GM18526 (cell line): ENCODE measurements around the gene CRMP1.

Experiments
- POLR2A ChIP-seq: IDR thresholded peaks from 3 replicates; pipeline ENCODE4 v1.6.1; 2011; ENCODE audit not compliant: insufficient read length; ENCODE audit errors: extremely low read depth

The CRMP1 gene

DNA sequence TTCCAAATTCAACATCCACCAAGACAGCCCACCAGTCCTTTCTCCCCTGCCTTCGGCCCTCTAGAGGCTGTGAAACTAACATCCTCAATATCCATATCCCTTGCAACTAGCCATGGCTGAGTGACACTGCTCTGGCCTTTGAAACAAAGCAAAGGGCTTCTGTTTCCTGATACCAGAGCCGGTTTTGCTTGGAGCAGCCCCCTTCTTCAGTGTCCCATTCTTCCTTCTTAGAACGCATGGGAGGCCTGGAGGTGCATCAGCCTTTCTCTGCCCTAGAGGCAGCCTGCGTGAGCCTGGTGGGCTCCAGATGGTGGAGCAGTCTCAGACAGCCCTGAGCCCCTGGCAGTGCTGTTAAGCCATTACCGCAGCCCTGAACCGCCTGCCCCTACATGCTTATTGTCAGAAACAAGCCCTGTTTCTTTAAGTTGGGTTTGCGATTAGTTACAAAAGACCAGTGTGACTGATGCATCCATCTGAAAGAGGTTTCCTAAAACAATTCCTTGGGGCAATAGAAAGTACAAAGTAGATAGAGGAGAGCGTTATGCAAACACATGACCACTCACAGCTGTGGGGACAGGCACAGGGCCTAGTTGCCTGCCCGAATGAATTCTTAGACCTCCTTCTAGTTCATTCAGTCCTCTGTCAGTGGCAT is 107.8 kb downstream of the CRMP1 start:
- no peak for TF ChIP-seq POLR2A

DNA sequence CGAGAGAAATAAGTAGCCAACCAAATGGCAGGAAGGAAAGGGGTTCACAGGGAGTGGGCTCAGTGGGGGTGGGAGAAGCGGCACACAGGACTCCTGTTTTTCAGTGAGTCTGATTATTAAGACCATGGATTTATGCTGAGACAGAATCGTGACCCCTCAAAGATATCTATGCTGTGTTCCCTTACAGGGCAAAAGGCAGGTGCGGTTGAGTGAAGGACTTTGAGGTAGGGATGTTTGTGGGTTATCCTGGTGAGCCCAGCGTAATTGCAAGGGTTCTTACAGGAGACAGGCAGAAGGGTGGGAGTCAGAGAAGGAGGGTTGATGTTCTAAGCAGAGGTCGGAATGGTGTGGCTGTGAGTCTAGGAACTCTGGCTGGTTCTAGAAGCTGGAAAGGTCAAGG is 108.9 kb downstream of the CRMP1 start:
- no peak for TF ChIP-seq POLR2A

DNA sequence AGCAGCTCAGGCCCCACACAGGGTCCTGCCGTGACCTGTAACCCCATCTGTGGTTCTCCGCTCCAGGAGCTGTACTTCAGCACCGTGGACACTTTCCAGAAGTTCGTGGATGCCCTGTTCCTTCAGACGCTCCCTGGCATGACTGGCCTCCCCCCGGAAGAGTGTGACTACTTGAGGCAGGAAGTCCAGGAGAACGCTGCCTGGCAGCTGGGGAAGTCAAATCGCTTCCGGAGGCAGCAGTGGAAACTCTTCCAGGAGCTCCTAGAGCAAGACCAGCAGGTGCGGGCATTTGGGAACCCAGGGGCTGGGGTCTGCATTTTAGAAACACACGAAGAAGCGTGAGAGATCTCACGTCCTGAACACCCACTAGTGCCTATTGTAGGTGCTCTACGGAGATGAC is 109.4 kb downstream of the CRMP1 start:
- no peak for TF ChIP-seq POLR2A

GRCh38 chr4:5782829-5783476 is 109.9 kb downstream of the CRMP1 start:
- no peak for TF ChIP-seq POLR2A

DNA sequence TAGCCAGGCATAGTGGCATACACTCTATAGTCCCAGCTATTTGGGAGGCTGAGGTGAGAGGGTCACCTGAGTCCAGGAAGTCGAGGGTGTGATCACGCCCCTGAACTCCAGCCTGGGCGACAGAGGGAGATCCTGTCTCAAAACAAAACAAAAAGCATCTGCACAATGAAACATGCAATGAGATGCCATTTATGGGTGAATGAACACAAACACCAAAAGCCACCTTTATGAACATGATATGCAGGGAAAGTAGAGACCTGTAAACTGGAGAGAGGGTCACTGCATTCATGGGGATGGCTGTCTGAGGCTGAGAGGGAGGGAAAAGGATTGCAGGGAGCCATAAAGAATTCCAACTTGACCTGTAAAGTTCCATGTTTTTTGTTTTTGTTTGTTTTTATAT is 111.2 kb downstream of the CRMP1 start:
- no peak for TF ChIP-seq POLR2A

DNA sequence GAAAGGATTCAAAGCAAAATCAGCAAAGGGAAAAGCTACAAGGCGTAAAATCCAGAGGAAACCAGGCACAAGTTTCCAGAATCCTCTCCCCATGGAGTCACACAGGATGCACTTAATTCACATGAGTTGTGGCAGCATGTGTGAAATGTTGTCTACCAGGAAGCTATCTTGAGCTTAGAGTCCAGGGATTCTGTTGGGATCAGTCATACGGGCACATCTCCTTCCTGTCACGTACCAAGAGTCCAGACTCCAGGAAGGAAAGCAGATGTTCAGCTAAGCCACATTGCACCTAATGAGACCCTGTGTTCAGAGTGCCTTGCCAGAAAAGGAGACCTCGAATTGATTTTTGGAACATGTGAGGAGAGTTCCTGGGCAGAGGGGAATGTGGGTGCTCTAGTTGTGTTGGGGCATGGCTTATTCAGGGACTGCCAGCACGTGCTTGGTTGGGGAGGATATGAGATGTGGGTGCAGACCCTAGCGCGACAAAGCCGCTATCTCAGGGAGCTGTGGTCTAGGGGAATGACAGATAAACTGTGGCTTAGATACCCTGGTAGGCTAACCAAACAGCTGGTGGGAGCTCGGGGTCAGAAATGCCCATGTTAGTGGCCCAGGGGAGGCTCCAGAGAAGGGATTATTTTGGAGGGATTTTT is 111.9 kb downstream of the CRMP1 start:
- TF ChIP-seq POLR2A: no peak

DNA sequence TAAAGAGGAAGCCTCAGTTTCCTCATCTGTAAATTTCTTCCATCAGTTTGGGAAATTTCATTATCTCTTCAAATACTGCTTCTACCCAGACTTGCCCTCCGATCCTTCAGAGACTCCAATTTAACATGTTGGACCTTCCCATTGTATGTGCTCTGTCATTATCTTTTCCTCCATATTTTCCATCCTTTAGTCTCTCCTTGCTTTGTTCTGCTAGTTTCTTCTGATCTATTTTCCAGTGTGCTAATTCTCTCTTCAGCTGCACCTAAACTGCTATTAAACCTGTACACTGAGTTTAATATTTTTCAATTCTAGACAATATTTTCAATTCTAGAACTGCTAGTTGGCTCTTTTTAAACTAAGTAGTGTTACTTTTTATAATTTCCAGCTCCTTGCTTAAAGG is 116.4 kb downstream of the CRMP1 start:
- no peak for TF ChIP-seq POLR2A

- TF ChIP-seq POLR2A: no peak
Observed at GRCh38 chr4:5774416-5775036, 118.4 kb downstream of the CRMP1 start.

DNA sequence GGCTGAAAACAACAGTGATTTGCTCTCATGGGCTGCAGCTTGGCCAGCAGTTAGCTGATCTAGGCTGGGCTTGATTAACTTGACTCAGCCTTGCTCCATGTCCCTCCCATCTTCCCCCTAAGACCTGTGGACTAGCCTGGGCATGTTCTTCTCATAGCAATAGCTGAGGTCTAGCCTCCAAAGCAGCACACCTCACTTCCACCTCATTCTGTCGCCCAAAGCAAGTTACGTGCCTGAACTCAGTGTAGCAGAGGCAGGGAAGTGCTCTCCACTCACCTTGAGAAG is 119.7 kb downstream of the CRMP1 start:
- TF ChIP-seq POLR2A: no peak

DNA sequence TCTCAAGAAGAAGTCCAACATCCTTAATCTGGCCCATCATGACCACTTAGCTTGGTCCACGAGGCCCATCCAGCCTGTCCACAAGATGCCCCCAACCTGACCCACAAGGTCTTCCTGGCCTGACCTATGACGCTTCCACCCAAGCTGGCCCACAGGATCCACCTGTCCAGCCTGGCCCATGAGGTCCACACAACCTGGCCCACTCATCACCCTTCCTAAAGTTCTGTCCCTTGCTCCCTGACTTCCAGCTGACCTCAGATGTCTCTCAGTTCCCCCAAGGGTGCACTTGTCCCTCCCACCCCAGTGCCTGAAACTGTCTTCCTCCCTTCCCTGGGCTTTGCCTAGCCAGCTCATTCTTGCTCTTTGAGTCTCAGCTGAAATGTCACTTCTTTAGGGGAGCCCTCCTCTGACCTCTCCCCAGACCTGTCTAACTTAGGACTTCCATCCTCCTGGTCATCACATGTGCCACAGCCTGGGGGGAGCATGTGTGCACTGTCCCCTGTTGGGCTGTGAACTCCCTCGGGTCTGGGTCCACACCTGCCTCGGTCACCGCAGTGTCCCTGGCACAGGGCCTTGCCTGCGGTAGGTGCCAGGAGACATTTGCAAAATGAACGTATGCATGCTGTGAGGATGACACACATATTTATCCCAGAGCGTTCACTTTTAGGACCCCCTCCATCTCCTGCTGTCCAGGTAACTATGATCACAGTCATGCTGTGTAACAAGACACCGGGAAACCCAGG is 120.2 kb downstream of the CRMP1 start:
- TF ChIP-seq POLR2A: no peak
